Measurements from ENCODE around the gene DPP6.

DPP6 gene

DNA sequence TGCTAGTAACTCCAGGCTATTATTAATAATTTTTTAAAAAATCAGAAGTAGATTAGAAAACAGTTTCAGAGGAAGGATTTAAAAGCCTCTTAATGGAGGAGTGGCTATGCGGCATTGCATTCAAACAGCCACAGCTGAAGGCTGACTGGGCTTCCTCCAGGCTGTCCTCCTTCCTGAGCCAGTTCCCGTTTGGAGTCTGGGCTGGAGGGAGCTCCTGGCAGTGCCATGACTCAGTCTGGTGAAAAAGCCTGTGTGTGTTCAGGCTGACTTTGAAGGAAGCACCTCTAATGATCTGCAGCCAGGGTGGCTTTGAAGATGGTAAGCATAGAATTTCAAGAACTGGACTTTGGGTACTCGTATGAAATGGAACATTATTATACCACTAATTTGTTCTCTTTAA lies 134.6 kb downstream of the DPP6 start:
- H3K4me3 ChIP-seq (replicated peaks; ENCODE audit: low read depth, low read length): no peak overlapping the region
- no peak for DNase-seq (ENCODE audit: extremely low read depth, low read depth)
- TF ChIP-seq, protein P1, sequence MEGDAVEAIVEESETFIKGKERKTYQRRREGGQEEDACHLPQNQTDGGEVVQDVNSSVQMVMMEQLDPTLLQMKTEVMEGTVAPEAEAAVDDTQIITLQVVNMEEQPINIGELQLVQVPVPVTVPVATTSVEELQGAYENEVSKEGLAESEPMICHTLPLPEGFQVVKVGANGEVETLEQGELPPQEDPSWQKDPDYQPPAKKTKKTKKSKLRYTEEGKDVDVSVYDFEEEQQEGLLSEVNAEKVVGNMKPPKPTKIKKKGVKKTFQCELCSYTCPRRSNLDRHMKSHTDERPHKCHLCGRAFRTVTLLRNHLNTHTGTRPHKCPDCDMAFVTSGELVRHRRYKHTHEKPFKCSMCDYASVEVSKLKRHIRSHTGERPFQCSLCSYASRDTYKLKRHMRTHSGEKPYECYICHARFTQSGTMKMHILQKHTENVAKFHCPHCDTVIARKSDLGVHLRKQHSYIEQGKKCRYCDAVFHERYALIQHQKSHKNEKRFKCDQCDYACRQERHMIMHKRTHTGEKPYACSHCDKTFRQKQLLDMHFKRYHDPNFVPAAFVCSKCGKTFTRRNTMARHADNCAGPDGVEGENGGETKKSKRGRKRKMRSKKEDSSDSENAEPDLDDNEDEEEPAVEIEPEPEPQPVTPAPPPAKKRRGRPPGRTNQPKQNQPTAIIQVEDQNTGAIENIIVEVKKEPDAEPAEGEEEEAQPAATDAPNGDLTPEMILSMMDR (IDR thresholded peaks at IDR 0.05; ENCODE audit: low read depth, low read length, missing control alignments): no peak

DNA sequence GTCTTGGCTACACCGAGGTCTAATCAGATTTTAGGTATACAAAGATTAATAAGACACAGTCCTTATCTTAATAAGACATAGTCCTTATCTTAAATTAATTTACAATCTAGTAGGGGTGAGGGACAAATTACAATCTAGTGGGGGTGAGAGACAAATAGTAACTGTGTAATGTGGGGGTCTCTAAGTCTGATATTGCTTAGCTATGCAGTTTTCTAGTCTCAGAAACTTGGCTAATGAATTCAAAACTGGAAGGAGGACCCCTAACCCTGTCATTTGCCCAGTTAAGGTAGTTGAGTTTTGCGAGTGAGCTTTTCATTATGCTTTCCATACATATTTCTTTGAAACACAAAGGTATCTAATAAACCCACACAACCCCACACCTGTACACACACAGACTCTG lies 136.1 kb downstream of the DPP6 start:
- TF ChIP-seq, protein P1 (IDR thresholded peaks at IDR 0.05; ENCODE audit: low read depth, low read length, missing control alignments): no peak
- no peak for DNase-seq (ENCODE audit: extremely low read depth, low read depth)
- H3K4me3 ChIP-seq (replicated peaks; ENCODE audit: low read depth, low read length): no peak overlapping the region

DNA sequence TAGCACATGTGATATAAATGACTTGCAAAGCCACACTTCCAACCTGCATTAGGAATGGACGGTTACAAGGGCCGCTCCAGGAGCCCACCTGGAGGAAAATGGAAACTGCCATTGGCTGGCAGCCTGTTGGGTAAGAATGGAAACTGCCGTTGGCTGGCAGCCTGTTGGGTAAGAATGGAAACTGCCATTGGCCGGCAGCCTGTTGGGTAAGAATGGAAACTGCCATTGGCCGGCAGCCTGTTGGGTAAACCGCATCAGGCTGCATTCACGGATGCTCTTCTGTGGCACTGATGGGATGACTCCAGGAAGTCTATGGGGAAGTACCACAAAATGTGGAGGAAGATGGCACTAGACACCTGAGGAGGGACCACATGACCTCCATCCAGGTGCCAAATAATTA lies 143.1 kb downstream of the DPP6 start:
- TF ChIP-seq, protein P1 (IDR thresholded peaks at IDR 0.05; ENCODE audit: low read depth, low read length, missing control alignments): no peak
- no peak overlapping the region for H3K4me3 ChIP-seq (replicated peaks; ENCODE audit: low read depth, low read length)

GRCh38 chr7:154198481-154198880 lies 146.3 kb downstream of the DPP6 start:
- no peak overlapping the region for H3K4me3 ChIP-seq (replicated peaks; ENCODE audit: low read depth, low read length)
- TF ChIP-seq, protein P1 (IDR thresholded peaks at IDR 0.05; ENCODE audit: low read depth, low read length, missing control alignments): no peak

More for the DNA sequence above, 143.1 kb downstream of the DPP6 start:
- no peak for DNase-seq (ENCODE audit: extremely low read depth, low read depth)

GRCh38 chr7:154200241-154200640 lies 148.0 kb downstream of the DPP6 start:
- no peak for DNase-seq (ENCODE audit: extremely low read depth, low read depth)
- TF ChIP-seq, protein P1 (IDR thresholded peaks at IDR 0.05; ENCODE audit: low read depth, low read length, missing control alignments): no peak
- no peak overlapping the region for H3K4me3 ChIP-seq (replicated peaks; ENCODE audit: low read depth, low read length)

More at GRCh38 chr7:154198481-154198880, 146.3 kb downstream of the DPP6 start:
- no peak for DNase-seq (ENCODE audit: extremely low read depth, low read depth)

DNA sequence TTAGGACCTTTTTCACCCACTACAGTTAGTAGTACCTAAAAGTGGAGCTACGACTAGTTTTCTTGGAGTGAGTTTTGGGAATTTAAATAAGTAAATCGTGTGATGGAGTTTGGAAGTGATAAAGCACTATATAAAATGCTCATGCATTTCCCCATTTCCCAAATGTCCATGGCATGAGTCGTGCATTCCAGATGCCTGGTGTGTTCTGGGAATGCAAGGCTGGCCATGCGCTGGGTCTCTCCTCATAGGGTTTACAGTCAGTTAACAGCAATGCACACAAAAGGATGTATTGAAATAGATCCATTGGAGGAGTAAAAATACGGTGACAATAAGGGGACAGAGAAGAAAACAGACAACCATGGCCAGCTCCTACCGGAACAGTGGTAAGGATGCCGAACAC lies 149.8 kb downstream of the DPP6 start:
- H3K4me3 ChIP-seq (replicated peaks; ENCODE audit: low read depth, low read length): no peak overlapping the region
- no peak for DNase-seq (ENCODE audit: extremely low read depth, low read depth)
- TF ChIP-seq, protein P1 (IDR thresholded peaks at IDR 0.05; ENCODE audit: low read depth, low read length, missing control alignments): no peak

- DNase-seq (ENCODE audit: extremely low read depth, low read depth): no peak
- TF ChIP-seq, protein P1 (IDR thresholded peaks at IDR 0.05; ENCODE audit: low read depth, low read length, missing control alignments): no peak
- no peak overlapping the region for H3K4me3 ChIP-seq (replicated peaks; ENCODE audit: low read depth, low read length)
Observed at GRCh38 chr7:154204046-154204445, 151.8 kb downstream of the DPP6 start.
